CD1c-positive myeloid dendritic cell (primary cell): Measurements from ENCODE around the gene TLE2.
"Not testable (repeated sequence)": the region's sequence is repeated elsewhere in the genome, so short reads cannot be mapped to it uniquely, and the experiment has no call there.

Experiments used
- DNase-seq: peaks from one replicate; pipeline ENCODE4 v3.0.0-alpha.2; 2016; ENCODE audit errors: extremely low spot score

Gene TLE2

DNA sequence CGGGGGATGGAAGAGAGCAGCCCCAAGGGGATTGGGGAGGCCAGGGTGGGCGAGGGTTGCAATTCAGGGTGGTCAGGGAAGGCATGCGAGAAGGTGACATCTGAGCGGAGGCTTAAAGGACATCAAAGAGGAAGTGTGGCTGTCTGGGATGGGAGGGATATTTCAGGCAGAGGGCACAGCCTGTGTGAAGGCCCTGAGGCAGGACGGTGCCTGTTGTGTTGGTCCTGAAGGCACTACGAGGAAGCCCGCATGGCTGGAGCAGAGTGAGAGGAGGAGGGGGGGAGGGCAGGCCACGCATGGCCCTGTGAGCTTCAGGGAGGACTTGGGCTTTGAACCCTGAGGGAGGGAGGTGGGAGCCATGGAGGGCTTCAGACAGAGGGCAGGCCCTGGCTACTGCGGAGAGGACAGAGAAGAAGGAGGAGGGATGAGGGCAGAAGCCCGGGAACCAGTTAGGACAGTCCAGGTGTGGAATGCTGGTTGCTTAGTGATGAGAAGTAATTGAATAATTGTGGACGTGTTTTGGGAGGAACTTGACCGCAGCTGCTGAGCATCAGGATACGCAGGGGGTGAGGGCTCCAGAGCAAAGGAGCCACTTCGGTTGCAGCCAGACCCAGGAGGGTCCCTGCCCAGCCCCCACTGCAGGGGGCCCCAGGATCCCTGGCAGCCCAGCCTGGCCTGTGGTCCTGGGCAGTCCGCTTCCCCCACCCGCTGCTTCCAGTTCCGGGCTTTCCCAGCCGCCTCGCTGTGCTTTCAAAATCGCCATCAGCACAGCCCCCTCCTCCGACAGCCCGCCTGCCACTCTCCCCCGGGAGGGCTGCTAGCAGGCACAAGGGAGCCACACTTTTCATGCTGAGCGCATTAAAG lies 45.5 kb downstream of the TLE2 start:
- no peak for DNase-seq

DNA sequence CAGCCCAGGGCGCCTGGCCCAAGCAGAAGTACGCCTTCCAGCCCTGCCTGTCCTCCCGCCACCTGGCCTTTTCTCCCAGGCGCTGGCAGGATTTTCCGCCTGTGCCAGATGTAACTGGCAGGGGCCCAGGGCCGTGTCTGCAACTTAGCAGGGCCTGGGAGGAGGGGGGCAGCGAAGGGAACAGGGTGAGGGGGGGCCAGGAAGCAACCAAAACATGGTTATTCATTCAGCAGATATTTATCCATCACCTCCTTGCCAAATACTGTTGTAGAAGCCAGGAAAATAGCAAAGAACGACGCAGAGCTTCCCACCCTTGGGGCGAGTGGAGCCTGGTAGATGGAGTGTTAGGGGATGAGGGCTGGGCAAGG lies 46.1 kb downstream of the TLE2 start:
- DNase-seq: no peak

DNA sequence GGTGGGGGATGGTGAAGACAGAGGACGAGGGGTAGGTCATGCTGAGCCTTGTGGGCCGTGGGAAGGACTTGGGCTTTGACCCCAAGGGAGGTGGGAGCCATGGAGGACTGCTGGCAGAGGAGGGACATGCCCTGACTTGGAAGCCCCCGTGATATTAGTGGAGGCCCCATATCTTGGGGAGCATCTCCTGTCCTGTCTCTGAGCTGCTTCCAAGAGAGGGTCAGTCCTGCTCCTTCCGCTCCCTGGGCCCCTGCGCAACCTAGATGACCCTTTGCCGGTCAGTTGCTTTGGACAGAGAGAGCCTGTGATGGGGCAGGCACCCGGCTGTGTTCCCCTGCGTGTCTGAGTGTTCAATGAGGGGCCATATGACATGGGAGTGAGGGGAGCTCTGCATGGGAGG lies 46.5 kb downstream of the TLE2 start:
- no peak for DNase-seq

DNA sequence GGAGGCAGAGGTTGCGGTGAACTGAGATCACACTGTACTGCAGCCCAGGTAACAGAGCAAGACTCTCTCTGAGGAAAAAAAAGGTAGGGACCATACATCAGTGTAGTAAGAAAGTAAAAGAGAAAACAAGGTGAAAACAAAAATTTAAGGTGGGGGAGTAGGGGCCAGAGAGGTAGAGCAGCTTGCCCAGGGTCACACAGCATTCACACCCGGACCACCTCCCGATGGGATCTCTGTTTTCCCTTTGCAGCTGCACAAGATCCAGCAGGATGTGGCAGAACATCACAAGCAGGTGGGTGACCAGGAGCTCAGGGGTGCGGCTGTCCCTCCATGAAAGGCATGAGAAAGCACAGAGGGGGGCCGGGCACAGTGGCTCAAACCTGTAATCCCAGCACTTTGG lies 47.2 kb downstream of the TLE2 start:
- no peak for DNase-seq

DNA sequence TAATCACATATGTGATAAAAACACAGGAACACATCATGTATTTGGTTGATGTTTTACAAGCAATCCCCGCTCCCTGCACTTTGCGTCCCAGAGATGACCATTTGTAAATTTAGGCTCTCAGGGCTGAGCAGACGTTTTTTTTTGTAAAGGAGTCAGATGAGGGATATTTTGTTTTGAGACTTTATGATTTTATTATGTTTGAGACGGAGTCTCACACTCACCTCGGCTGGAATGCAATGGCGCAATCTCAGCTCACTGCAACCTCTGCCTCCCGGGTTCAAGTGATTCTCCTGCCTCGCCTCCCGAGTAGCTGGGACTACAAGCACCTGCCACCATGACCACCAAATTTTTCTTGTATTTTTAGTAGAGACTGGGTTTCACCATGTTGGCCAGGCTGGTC lies 50.3 kb downstream of the TLE2 start:
- DNase-seq: no peak

DNA sequence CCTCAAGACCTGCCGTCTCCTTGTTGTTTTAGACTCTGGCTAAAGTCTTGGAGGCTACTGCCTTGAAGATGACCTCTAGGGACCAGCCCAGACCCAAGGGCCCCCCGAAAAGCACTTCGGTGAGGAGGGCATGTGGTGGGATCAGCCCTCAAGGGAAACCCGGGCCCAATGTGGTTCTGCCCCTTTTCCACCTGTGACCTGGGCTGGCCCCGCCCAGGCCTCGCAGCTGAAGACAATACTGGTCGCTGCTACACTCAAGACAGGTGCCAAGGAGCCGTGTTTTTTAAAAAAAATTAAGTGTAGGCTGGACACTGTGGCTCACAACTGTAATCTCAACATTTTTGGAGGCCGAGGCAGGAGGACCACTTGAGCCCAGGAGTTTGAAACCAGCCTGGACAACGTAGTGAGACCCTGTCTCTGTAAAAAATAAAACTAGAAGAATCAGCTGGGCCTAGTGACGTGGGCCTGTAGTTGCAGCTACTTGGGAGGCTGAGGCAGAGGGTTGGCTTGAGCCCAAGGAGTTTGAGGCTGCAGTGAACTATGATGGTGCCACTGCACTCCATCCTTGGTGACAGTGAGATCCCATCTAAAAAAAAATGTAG lies 50.8 kb downstream of the TLE2 start:
- DNase-seq: no peak

DNA sequence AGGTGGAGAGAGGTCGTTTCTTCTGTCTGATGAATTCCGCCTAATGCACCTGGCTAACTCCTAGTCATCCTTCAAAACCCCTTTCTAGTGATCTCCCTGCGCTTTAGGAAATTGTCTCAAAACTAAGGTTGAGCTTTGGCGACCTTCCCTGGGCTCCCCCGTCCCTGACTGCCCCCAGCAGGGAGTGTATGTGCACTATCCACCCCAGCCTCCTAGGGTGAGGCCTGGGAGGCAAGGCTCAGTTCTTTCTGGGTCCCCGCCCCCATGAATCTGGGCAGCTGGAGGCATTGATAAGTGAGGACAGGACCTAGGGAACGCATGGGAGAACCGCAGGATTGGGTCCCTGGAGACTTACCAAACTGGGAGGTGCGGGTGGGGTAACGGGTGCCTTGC lies 51.3 kb downstream of the TLE2 start:
- DNase-seq: no peak

DNA sequence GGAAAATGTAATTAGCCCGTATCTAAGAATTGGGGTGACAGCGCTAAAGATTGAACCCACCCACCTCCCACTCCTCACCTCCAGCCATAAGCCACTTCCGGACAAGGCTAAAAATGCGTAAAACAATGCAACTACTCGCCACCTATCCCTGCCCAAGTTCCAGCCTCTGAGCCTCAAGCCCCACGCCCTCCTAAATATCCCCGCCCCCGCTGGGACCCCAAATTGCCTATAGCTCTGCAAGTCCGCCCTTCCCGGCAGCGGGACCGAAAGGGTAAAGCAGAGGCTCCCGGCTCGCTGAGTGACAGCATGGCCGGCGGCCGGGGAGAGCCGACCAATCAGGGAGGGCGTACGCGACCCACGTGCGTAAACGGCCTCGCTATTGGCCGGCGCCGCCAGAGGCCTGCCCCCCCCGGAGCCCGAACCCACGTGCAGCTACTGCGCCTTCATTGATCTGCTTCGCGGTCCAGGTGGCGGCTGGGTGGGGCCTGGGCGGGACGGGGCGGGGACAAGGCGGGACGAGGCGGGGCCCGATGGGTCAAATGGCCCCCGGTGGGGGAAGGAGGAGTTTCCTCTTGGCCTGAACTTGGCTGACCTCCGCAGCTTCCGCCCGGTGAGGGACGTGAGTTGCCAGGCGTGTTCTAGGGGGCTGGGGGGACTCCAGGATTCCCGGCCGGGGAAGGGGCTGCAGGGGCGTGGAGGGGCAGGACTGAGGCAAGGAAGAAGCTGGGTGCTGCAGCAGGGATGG lies 51.9 kb downstream of the TLE2 start, which contains the start of gene TLE6:
TLE6 (plus strand) TSS at position 564 of the 745 bp plus-strand sequence. CDS start 670 bp downstream, outside the sequence.
- DNase-seq: peak; percentile 96

DNA sequence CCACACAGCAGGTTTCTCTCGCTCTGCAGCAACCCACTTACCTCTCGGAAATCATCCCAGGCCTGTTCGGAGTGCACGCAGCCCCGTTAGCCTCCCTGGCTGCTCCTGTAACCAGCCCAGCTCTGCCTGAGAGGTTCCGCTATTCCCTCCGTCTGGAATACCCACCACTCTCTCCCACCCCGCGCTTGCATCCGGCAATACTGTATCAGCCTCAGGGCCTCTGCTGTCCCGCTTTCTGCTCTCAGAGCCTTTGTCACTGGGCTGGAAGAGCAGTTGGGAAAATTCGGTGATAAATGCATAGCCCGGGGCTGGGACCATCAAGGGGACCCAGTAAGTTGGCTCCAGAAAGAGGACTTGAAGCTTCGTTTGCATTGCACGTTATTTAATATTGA lies 52.5 kb downstream of the TLE2 start:
- no peak for DNase-seq

DNA sequence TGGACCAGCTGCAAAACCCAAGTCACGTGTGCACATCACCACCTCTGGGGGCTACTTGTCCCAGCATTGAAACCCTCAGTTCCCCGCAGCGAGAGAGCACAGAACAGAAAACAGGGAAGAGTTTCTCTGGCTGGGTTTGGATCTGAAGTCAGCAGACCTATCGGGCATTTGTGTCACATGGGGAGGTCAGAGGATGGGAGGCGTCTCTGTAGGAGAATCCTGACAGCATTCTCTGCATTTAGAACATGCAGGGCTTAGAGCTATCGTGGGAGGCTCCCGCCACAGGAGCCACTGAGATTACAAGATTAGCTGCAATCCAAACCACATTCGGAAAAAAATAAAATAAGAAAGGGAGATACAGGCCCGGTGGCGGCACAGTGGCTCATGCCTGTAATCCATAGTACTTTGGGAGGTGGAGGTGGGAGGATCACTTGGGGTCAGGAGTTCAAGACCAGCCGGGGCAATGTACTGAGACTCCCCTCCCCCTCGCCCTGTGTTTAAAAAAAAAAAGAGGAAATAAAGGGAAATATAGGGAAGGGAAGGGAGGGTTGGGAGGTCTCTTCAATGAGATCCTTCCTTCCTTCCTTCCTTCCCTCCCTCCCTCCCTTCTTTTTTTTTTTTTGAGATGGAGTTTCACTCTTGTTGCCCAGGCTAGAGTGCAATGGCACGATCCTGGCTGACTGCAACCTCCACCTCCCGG lies 54.6 kb downstream of the TLE2 start:
- DNase-seq: peak; percentile 86

DNA sequence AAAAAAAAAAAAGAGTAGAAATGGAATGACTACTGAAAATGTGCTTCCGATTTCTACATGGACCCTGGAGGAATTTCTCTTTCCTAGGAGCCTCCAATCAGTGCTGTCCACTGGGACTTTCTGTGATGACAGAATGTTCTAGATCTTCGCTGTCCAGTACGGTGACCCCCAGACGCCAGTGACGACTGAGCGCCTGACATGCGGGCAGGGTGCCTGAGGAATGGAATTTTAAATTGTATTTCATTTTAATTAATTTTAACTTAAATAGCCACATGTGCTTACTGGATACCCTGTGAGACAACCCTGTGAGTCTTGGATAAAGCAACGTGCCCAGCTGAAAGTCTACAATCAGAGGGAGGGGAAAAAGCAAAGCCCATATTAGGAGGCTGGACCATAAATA lies 55.9 kb downstream of the TLE2 start:
- DNase-seq: no peak

DNA sequence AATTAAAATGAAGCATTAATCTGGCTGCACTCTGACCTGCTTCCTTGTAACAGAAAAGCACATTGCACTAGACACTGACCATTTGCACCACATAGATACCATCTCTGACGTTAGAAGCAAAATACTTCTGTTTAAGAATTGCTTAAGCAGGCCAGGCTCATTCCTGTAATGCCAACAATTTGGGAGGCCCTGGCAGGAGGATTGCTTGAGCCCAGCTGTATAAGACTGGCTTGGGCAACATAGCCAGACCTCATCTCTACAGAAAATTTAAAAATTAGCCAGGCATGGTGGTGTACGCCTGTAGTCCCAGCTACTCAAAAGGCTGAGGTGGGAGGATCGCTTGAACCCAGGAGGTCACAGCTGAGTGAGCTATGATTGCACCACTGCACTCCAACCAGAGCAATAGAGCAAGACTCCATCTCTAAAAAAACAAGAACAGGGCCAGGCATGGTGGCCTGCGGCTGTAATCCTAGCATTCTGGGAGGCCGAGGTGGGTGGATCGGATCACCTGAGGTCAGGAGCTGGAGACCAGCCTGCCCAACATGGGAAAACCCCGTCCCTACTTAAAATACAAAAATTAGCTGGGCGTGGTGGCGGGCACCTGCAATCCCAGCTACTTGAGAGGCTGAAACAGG lies 58.8 kb downstream of the TLE2 start:
- DNase-seq: no peak

DNA sequence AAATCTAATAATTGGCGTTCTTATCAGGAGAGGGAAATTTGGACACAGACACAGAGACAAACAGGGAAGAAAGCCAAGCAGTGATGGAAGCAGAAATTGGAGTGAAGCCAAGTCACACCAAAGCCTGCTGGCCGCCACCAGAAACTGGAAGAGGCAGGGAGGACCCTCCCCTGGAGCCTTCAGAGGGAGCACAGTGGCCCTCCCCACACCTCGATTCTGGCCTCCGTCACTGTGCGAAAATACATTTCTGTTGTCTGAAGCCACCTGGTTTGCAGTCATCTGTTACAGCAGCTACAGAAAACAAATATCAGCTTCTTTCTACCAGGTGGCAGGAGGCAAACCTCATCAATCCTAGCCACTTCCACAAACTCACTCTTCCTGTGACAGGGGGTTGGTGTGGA lies 60.0 kb downstream of the TLE2 start:
- no peak for DNase-seq

DNA sequence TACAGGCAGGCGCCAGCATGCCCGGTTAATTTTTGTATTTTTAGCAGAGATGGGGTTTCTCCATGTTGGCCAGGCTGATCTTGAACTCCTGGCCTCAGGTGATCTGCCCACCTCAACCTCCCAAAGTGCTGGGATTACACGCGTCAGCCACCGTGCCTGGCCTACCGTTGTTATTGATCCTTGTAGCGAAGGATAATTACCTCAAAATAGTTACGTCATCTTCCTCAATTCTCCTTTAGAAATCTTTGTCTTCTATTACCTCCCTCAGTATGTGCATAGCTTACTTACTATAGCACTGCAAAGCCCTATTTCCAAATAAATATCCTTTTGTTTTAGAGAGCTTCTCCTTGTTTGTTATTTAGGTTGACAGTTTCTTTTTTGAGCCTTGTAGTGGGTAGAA lies 61.1 kb downstream of the TLE2 start:
- DNase-seq: no peak

DNA sequence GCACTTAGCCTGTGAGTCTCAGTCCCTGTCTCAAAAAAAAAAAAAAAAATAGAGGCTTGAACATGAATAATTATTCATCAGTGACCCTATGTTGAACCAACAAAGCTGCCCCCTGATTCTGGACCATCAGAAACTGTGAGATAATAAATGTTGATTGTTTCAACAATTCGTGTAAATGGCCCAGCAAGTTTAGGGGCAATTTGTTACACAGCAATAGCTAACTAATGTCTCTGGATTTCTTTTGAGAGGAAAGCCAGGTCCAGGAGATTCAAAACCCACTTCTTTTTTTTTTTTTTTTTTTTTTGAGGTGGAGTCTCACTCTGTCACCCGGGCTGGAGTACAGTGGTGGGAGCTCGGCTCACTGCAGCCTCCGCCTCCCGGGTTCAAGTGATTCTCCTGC lies 64.2 kb downstream of the TLE2 start:
- DNase-seq: no peak

DNA sequence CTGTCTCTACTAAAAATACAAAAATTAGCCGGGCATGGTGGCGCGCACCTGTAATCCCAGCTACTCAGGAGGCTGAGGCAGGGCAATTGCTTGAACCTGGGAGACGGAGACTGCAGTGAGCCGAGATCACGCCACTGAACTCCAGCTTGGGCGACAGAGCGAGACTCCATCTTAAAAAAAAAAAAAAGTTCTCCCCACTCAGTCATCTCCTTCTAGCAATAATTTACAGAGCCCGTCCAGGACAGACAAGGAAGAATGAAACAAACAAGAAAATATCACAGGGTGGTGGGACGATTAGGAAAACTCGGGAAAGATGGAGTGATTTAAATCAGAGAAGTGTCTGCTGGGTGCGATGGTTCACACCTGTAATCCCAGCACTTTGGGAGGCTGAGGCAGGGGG lies 65.4 kb downstream of the TLE2 start:
- DNase-seq: not testable (repeated sequence)

DNA sequence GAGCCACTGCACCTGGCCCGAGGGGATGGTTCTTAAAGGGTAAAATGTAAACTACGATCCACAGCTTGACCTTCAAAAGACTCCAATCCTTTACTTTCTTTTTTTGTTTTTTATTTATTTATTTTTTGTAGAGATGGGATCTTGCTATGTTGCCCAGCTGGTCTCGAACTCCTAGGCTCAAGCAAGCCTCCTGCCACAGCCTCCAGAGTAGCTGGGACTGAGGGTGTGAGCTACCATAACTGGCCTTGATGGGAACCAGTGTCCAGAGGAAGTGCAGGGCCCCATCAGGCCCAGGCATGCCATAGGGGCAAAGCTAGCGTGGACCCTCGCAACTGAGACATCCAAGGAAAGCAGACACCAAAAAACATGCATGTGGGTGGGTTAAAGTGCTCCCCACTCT lies 66.0 kb downstream of the TLE2 start:
- DNase-seq: no peak

DNA sequence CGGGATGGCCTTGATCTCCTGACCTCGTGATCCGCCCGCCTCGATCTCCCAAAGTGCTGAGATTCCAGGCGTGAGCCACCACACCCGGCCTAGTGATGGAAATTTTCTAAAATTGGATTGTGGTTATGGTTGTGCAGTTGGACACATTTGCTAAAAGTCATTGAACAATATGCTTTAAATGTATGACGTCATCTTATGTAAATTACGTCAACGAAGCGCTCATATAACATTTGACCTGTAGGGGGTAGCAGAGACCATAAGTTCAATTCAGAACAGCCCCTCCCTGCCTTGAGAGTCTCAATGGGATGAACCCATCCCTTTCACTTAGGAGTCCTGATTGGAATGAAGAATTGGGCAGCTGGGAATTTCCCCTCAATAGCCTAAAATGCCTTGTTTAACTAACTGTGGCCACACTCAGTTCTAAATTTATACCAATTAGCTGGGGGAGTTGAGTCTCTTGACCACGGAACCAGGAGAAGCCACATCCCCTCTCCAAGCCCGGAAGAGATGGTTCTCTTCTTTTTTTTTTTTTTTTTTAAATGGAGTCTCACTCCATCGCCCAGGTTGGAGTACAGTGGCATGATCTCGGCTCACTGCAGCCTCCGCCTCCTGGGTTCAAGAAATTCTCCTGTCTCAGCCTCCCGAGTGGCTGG lies 66.9 kb downstream of the TLE2 start:
- DNase-seq: peak; percentile 91

DNA sequence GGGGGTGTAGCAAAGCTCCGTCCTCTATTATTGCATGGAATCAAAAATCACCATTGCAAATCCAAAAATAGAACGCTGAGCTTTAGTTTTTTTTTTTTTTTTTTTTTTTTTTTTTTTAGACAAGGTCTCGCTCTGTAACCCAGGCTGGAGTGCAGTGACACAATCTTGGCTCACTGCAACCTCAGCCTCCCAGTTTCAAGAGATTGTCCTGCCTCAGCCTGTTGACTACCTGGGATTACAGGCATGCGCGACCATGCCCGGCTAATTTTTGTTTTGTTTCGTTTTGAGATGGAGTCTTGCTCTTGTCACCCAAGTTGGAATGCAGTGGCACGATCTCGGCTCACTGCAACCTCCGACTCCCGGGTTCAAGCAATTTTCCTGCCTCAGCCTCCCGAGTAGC lies 69.0 kb downstream of the TLE2 start:
- no peak for DNase-seq

DNA sequence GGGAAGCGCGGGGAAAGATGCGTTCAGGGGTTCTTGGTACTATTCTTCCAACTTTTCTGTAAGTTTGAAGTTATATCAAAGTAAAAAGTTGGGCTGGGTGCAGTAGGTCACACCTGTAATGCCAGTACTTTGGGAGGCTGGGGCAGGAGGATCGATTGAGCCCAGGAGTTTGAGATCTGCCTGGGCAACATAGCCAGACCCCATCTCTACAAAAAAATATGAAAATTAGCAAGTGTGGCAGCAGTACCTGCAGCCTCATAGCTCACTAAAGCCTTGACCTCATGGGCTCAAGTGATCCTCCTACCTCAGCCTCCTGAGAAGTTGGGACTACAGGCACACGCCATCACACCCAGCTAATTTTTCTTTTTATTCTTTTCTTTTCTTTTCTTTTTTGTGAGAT lies 71.9 kb downstream of the TLE2 start:
- no peak for DNase-seq

DNA sequence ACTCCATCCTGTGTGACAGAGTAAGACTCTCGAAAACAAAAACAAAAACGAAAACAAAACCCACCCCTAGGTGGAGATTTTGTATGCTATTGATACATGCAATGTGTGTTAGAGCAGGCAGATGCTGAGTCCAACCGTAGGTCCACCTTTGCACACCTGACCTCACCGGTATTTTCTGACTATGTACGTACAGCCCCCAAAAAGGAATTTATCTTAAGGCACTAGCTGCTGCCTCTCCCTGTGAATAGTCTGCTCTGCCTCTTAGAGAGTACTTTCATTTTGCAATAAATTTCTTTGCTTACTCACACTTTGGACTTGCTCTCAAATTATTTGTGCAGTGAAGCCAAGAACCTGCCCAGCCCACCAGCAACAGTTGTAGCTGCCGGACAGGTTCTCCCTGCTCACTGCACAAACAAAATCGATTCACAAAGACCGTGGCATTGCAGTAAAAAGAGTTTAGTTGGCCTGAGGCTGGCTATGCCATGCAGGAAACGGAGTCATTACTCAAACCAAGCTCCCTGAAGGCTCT lies 76.1 kb downstream of the TLE2 start:
- no peak for DNase-seq
